A549 treated with ZK216348 at 1 μM for 4 hours (cell line): ENCODE measurements around the gene MLH1. TPM values are rescaled to one million over a fixed set of nuclear protein-coding genes. Genes with fewer than 3 reads are reported as not detected.

Experiments used
- total RNA-seq: library from RNA; stranded (reverse); fragments of 200-300 nt; extraction: Qiagen RNA extraction; gene quantifications from 5 replicates; pipeline ENCODE4 v1.2.3, GENCODE V29; 2022; ENCODE audit warnings: low read depth

Gene MLH1
- 29.6 to 57.4 TPM (median 32.5 TPM) in 5 replicates for total RNA-seq

DNA sequence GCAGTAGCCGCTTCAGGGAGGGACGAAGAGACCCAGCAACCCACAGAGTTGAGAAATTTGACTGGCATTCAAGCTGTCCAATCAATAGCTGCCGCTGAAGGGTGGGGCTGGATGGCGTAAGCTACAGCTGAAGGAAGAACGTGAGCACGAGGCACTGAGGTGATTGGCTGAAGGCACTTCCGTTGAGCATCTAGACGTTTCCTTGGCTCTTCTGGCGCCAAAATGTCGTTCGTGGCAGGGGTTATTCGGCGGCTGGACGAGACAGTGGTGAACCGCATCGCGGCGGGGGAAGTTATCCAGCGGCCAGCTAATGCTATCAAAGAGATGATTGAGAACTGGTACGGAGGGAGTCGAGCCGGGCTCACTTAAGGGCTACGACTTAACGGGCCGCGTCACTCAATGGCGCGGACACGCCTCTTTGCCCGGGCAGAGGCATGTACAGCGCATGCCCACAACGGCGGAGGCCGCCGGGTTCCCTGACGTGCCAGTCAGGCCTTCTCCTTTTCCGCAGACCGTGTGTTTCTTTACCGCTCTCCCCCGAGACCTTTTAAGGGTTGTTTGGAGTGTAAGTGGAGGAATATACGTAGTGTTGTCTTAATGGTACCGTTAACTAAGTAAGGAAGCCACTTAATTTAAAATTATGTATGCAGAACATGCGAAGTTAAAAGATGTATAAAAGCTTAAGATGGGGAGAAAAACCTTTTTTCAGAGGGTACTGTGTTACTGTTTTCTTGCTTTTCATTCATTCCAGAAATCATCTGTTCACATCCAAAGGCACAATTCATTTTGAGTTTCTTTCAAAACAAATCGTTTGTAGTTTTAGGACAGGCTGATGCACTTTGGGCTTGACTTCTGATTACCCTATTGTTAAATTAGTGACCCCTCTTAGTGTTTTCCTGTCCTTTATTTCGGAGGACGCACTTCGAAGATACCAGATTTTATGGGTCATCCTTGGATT, at the start of gene MLH1:
Gene MLH1, plus strand, starts transcription at position 193 of the 958 bp plus-strand sequence. Its CDS starts 30 bp downstream, at position 223.

DNA sequence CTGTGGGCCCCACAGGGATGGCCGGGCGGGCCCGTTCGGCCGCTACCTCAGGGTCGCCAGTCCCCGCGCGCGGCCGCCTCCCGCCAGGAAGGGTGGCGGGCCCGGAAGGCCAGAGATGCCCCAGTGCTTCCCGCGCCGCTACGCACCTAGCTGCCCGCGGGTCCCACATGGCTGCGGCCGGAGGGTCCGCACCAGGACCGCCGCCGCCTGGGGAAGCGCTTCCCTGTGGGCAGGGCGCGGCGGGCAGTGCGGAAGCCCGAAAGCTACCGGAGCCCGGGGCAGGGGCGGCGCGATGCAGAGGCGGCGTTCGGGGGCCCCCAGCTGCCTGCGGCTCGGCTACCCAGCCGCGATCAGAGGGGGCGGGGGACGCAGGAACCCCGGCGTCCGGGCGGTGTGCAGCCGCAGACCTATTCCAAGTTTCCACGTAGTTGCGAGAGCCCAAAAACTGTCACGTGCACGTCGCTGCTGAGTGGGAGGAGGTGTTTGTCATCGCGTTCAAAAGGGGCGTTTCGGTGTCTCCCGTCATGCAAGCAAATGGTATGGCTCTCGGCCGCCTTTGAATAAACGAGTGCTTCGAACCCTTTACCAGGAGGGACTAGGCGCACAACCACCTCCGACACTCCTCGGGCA, 48.6 kb upstream of the MLH1 start, which contains the start of gene TRANK1:
Gene TRANK1, minus strand, starts transcription at position 414 of the 630 bp plus-strand sequence. Its CDS starts 245 bp downstream, at position 169.

DNA sequence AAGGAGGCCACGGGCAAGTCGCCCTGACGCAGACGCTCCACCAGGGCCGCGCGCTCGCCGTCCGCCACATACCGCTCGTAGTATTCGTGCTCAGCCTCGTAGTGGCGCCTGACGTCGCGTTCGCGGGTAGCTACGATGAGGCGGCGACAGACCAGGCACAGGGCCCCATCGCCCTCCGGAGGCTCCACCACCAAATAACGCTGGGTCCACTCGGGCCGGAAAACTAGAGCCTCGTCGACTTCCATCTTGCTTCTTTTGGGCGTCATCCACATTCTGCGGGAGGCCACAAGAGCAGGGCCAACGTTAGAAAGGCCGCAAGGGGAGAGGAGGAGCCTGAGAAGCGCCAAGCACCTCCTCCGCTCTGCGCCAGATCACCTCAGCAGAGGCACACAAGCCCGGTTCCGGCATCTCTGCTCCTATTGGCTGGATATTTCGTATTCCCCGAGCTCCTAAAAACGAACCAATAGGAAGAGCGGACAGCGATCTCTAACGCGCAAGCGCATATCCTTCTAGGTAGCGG, 452 bp upstream of the MLH1 start, which contains the start of gene EPM2AIP1:
Gene EPM2AIP1, minus strand, starts transcription at position 326 of the 520 bp plus-strand sequence. Its CDS starts 54 bp downstream, at position 272.

Other genes starting within 250 kb of the MLH1 start
- gene DCLK3, start 229.0 kb upstream of the MLH1 start, total RNA-seq, result not detected in 5 replicates
- 1.00 to 1.8 TPM (median 1.5 TPM) in 5 replicates for gene TRANK1, start 48.5 kb upstream of the MLH1 start, total RNA-seq
- 3.4 to 7.5 TPM (median 6.7 TPM) in 5 replicates for gene EPM2AIP1, start 387 bp upstream of the MLH1 start, total RNA-seq
- 48.6 to 74.0 TPM (median 57.6 TPM) in 5 replicates for gene LRRFIP2, start 181.1 kb downstream of the MLH1 start, total RNA-seq
- 22.7 to 36.5 TPM (median 31.2 TPM) in 5 replicates for gene GOLGA4, start 249.8 kb downstream of the MLH1 start, total RNA-seq